ES-I3 (cell line): ENCODE data around the gene CLMN.
"Not testable (repeated sequence)": the region's sequence is repeated elsewhere in the genome, so short reads cannot be mapped to it uniquely, and the experiment has no call there.

ENCODE experiments used
- H3K36me3 ChIP-seq: 2 replicates; pipeline ENCODE4 v1.6.1; 2013; ENCODE audit warnings: mild to moderate bottlenecking, low read length, control low read depth, moderate library complexity; ENCODE audit not compliant: insufficient read depth
- H3K4me1 ChIP-seq: 2 replicates; pipeline ENCODE4 v1.6.1; 2013; ENCODE audit warnings: mild to moderate bottlenecking, control low read depth, low read length; ENCODE audit not compliant: insufficient read depth
- H3K9ac ChIP-seq: 2 replicates; pipeline ENCODE4 v1.6.1; 2013; ENCODE audit warnings: low read depth, mild to moderate bottlenecking, low read length, moderate library complexity
- H3K9me3 ChIP-seq: 2 replicates; pipeline ENCODE4 v1.6.1; 2013; ENCODE audit warnings: mild to moderate bottlenecking, low read length, moderate library complexity; ENCODE audit not compliant: control insufficient read depth, insufficient read depth

Gene CLMN

DNA sequence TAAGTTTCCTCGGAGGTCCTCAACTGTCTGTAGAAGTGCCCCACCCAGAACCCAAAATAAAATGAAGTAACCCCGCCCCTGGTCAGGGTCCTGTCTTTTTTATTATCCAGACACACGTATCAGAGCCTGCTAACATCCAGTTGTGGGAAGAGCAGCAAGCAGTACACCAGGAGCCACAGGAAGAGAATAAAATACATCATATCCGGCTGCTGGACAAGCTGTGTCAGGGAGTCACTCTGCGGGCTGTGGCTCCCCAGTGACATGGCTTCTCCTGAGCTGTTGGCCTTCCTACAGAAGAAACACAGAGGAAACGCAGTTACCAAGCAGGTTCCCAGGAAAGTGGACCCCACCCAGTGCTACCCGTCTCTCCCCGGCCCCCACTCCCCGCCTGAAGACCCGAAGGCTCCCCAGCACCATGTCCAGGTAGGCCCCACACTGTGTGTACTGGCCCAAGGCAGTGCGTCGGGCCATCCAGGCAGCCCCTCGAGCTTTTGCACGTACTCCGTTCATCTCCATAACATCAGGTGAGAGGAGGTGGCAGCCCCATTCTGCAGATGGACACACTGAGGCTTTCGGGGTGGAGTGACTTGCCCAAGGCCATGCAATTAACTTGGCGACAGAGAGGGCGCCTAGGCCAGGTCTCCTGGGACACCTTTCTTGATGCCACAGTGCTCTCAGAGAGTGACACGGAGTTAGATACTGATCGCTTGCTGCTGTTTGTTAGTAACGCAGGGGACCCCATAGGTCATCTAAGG is 128.1 kb downstream of the CLMN start:
- Histone ChIP-seq H3K9me3 (peaks cover 10% of the 10 kb centered on the region), H3K4me1 (no peaks in the 10 kb centered on the region), H3K9ac (no peak overlapping the region), H3K36me3 (no peaks in the 10 kb centered on the region)

- Histone ChIP-seq H3K9ac (no peak overlapping the region), H3K9me3 (peaks cover 10% of the 10 kb centered on the region), H3K4me1 (no peaks in the 10 kb centered on the region), H3K36me3 (no peaks in the 10 kb centered on the region)
Measured at GRCh38 chr14:95190857-95191256, 128.9 kb downstream of the CLMN start.

- Histone ChIP-seq H3K4me1 (no peaks in the 10 kb centered on the region), H3K9ac (no peak overlapping the region), H3K9me3 (peaks cover 10% of the 10 kb centered on the region), H3K36me3 (no peaks in the 10 kb centered on the region)
Measured at GRCh38 chr14:95190346-95190840, 129.3 kb downstream of the CLMN start.

DNA sequence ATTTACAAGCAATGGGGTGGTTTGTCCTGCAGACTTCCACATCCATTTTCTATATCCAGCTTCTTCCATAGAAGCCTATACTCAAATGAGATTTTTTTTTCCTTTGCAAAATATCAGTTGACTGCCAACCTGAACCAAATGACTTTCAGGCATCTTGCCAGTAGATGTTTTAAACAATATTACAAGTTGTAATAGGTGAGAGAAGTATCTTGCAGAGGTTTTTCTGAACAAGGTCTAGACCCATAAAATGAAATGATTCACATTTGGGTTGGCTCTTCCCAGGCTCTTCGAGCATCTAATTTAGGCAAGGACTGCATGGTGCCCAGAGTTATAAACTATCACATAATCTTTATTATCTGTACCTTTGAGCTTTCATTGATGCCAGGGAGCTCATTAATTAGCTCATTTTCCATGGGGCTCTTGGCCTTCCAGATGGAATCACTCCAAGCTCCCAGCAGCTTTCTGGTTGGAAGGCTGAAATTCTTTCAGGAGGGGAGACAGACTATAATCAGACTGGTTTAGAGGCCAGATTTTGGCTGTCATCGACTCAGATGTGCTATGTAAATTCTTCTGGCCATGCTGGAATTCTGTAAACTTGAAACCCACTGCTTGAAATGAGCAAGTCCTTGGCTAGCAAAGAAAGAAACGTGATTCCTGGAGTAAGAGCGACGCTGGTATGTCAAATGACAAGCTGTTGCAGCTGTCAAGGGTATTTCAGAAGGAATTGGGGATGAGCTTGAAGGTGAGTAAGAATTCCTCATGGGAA is 130.2 kb downstream of the CLMN start:
- Histone ChIP-seq H3K9ac (no peak overlapping the region), H3K9me3 (peaks cover 10% of the 10 kb centered on the region), H3K36me3 (no peaks in the 10 kb centered on the region), H3K4me1 (no peaks in the 10 kb centered on the region)

DNA sequence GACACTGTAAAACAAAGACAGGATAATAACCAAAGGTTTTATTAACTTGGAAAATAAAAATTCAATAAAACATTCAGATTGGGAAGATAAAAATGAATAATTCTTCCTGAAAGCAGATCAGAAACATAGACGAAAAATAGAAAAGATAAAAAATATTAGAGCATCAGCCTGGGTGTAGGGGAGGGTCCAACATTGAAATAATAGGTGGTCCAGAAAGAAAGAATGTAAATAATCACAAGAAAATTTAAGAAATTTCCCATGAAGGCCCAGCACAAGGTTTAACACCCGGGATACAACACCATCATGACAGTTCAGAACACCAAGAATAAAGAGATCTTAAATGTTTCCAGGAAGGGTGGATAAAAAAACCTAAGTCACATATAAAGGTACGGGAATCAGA is 131.3 kb downstream of the CLMN start:
- no peak overlapping the region for H3K9ac ChIP-seq
- peaks cover 10% of the 10 kb centered on the region for H3K9me3 ChIP-seq
- H3K4me1 ChIP-seq: no peaks in the 10 kb centered on the region
- H3K36me3 ChIP-seq: no peaks in the 10 kb centered on the region

DNA sequence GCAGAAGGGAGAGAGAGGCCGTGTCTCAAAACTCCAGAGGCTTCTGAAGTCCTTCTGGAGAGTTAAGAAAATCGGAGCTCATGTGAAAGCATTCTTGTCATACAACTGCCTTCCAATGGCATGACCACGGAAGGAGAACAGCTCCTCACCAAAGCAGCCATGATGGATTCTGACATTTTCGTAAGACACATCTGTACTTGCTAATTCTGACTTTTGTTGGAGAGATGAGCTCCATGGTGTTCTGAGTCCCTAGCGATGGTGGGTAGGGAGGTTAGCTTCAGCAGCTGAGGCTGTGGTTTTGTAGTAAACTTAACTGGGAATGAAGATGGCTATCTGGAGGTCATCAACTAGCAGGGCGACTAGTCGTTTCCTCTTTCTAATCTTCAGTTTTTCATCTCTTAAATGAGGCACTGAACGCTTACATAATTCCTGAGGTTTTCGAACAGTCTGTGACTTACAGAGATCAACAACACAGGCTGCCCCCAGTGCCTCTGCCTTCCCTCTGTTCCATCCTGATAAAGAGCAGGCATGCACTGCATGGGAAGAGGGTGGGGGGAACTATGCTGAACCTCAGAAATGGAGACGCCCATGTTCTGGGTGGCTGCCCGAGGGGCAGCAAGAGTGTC is 133.8 kb downstream of the CLMN start:
- H3K36me3 ChIP-seq: no peaks in the 10 kb centered on the region
- H3K9me3 ChIP-seq: peaks cover 10% of the 10 kb centered on the region
- no peak overlapping the region for H3K9ac ChIP-seq

DNA sequence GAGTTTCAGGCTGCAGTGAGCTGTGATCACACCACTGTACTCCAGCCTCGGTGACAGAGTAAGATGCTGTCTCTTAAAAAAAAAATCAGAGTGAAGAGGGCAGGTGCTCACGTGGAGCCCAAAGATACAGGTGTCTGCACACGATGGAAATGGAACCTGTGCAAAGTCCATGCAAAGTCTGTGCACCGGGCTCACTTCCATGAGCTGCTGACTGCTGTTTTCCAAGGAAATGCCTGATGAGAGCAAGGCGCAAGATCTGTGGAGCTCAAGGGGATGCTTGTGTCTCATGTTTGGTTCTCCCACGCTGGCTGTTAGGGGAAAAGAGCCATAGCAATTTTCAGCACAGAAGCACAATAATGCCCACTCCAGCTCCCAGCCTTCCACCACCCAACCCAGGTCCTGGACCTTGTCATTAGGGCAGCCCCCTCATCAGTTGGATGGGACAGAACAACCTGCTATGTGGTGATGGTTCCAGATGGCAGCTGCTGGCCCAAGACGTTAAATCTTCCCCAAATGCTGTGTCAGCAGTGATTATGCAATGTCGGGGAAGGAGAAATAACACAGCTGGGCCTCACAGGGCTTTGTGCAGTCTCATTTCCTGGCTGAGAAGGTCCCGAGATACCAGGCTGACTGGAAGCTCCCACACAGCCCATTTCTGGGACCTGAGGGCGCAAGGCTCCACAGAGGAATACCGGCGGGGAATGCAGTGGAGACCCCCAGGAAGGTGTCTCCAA is 134.5 kb downstream of the CLMN start:
- Histone ChIP-seq H3K36me3 (no peaks in the 10 kb centered on the region), H3K4me1 (peaks cover 5% of the 10 kb centered on the region; the same call in 1 of the 2 replicates), H3K9ac (no peak overlapping the region), H3K9me3 (peaks cover 10% of the 10 kb centered on the region)

More for the DNA sequence above, 133.8 kb downstream of the CLMN start:
- peaks cover 5% of the 10 kb centered on the region; the same call in 1 of the 2 replicates for H3K4me1 ChIP-seq

GRCh38 chr14:95184413-95184790 is 135.3 kb downstream of the CLMN start:
- Histone ChIP-seq H3K4me1 (peaks cover 5% of the 10 kb centered on the region; the same call in 1 of the 2 replicates), H3K36me3 (no peaks in the 10 kb centered on the region), H3K9me3 (peaks cover 10% of the 10 kb centered on the region), H3K9ac (no peak overlapping the region)

GRCh38 chr14:95183532-95184412 is 135.9 kb downstream of the CLMN start:
- peaks cover 10% of the 10 kb centered on the region for H3K9me3 ChIP-seq
- no peaks in the 10 kb centered on the region for H3K36me3 ChIP-seq
- H3K4me1 ChIP-seq: peaks cover 5% of the 10 kb centered on the region; the same call in 1 of the 2 replicates
- H3K9ac ChIP-seq: no peak overlapping the region

DNA sequence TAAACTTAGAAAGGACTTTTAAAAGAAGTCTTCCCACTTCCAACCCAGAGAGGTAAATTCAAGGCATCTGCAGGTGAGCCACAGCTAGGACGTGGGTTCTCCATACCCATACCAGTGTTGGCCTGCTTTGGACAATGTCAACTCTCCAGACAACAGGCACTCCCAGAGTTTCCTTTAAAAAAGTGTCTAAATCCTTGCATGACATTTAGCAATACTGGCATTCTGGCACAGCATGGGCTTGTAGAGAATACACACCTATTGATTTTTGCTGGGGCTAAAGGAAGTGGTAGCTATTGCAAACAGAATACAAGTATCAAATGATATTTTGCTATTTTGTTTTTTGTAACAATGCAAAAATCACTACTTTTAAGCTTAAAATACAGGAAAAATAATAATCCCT is 136.6 kb downstream of the CLMN start:
- H3K36me3 ChIP-seq: no peaks in the 10 kb centered on the region
- no peak overlapping the region for H3K9ac ChIP-seq
- peaks cover 5% of the 10 kb centered on the region for H3K9me3 ChIP-seq
- peaks cover 5% of the 10 kb centered on the region; the same call in 1 of the 2 replicates for H3K4me1 ChIP-seq

DNA sequence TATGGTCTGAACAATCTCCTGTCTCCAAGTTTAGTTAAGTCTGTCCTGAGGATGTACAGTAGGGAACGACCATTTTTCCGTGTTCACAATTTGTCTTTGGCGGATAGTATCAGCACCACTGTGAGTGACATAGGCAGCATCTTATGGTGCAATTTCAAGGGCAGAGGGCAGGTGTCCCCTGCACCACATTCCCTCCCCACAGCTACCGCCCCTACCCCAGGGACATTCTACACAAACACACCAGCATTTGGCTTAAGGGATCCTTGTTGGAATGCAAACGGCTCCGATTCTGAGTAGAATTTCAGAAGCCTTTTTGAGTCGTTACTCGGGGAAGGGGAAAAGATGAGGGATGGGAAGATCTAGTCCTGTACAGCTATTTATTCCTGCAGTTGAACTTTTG is 137.3 kb downstream of the CLMN start:
- H3K36me3 ChIP-seq: no peaks in the 10 kb centered on the region
- no peak overlapping the region for H3K9ac ChIP-seq
- H3K4me1 ChIP-seq: peaks cover 5% of the 10 kb centered on the region; the same call in 1 of the 2 replicates
- H3K9me3 ChIP-seq: no peaks in the 10 kb centered on the region

DNA sequence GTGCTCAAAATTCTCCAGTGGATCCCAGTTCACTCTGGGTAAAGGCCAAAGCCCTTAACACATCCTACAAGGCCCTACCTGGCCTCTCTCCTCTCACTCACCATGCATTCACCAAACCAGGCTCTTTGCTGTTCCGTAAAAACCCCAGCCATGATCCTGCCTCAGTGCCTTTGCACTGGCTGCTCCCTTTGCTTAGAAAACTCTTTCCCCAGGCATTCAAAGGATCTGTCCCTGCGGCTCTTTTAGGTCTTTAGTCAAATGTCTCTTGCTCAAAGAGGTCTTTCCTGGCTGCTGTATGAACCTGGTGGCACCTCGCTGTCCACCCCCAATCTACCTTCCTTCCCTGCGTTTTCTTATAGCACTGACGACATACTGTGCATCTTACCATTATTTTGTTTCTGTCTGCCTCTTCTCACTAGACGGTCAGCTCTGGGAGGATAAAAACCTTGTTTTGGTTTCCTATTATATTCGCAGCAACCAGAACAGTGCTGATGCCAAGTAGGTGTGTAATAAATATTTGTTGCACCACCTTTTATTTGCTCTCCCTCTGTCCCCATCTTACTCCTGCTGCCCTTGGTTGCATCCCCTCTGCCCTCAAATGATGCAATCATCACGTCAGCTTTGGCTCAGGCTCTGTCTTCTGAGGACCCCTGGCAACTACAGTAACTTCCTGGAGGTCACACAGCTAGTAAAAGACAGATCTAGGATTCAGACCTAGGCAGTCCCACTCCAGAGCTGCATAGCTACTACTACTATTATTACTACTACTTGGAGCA is 138.6 kb downstream of the CLMN start:
- H3K4me1 ChIP-seq: peaks cover 5% of the 10 kb centered on the region; the same call in 1 of the 2 replicates
- H3K9me3 ChIP-seq: no peaks in the 10 kb centered on the region
- no peaks in the 10 kb centered on the region for H3K36me3 ChIP-seq
- no peak overlapping the region for H3K9ac ChIP-seq

DNA sequence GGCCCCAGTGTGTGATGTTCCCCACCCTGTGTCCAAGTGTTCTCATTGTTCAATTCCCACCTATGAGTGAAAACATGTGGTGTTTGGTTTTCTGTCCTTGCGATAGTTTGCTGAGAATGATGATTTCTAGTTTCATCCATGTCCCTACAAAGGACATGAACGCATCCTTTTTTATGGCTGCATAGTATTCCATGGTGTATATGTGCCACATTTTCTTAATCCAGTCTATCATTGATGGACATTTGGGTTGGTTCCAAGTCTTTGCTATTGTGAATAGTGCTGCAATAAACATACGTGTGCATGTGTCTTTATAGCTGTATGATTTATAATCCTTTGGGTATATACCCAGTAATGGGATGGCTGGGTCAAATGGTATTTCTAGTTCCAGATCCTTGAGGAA is 144.0 kb downstream of the CLMN start:
- H3K9me3 ChIP-seq, H3K36me3 ChIP-seq, H3K4me1 ChIP-seq, H3K9ac ChIP-seq: not testable (repeated sequence)
